A549 (cell line): ENCODE results near the gene WDR35.

ENCODE experiments used
- GATA3 ChIP-seq: IDR thresholded peaks from 2 replicates; pipeline ENCODE4 v1.6.1; 2012; ENCODE audit warnings: borderline replicate concordance
- POLR2A ChIP-seq: IDR thresholded peaks from 2 replicates; pipeline ENCODE4 v1.6.1; 2012; ENCODE audit warnings: mild to moderate bottlenecking, low read length
- ZC3H11A ChIP-seq: fragments of 450-650 bp; IDR thresholded peaks from 2 replicates; pipeline ENCODE4 v1.6.1; 2014; ENCODE audit warnings: antibody characterized with exemption, mild to moderate bottlenecking
- TF ChIP-seq, protein P1 (sequence below): fragments of >200 bp; sonication (Bioruptor Twin); formaldehyde crosslinking; IDR thresholded peaks from 3 replicates; pipeline ENCODE4 v1.5.1; 2016
- TF ChIP-seq, protein P2 (sequence below): IDR thresholded peaks from 2 replicates; pipeline ENCODE4 v1.6.1; 2012

DNA sequence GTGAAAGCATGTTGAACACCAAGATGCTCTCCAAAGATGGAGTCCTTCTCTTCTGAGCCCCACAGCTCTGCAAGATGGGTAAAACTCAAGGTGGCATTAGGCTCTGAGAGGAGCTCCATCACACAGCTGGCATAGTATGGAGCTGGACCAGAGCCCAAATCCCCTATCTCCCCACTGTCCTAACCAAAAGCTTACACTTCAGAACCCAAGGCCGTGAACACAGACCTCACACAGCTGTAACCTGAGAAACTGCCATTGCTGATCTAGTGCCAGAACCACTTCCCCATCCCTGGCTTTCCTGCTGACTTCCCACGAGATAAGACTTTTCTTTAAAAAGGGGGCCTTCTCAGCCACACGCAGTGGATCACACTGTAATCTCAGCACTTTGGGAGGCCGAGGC lies 113.2 kb downstream of the WDR35 start:
- TF ChIP-seq GATA3 (no peak), ZC3H11A (no peak), POLR2A (no peak)
- TF ChIP-seq, protein P1, sequence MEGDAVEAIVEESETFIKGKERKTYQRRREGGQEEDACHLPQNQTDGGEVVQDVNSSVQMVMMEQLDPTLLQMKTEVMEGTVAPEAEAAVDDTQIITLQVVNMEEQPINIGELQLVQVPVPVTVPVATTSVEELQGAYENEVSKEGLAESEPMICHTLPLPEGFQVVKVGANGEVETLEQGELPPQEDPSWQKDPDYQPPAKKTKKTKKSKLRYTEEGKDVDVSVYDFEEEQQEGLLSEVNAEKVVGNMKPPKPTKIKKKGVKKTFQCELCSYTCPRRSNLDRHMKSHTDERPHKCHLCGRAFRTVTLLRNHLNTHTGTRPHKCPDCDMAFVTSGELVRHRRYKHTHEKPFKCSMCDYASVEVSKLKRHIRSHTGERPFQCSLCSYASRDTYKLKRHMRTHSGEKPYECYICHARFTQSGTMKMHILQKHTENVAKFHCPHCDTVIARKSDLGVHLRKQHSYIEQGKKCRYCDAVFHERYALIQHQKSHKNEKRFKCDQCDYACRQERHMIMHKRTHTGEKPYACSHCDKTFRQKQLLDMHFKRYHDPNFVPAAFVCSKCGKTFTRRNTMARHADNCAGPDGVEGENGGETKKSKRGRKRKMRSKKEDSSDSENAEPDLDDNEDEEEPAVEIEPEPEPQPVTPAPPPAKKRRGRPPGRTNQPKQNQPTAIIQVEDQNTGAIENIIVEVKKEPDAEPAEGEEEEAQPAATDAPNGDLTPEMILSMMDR: no peak
- TF ChIP-seq, protein P2, sequence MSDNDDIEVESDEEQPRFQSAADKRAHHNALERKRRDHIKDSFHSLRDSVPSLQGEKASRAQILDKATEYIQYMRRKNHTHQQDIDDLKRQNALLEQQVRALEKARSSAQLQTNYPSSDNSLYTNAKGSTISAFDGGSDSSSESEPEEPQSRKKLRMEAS: no peak
